GM21367 (cell line): Measurements from ENCODE around the gene PCBP2.

ENCODE experiments used
- ATAC-seq: cut with Tn5 transposase; IDR thresholded peaks from one replicate; pipeline ENCODE4 v1.9.1; 2021; ENCODE audit not compliant: unreplicated experiment

PCBP2 gene

DNA sequence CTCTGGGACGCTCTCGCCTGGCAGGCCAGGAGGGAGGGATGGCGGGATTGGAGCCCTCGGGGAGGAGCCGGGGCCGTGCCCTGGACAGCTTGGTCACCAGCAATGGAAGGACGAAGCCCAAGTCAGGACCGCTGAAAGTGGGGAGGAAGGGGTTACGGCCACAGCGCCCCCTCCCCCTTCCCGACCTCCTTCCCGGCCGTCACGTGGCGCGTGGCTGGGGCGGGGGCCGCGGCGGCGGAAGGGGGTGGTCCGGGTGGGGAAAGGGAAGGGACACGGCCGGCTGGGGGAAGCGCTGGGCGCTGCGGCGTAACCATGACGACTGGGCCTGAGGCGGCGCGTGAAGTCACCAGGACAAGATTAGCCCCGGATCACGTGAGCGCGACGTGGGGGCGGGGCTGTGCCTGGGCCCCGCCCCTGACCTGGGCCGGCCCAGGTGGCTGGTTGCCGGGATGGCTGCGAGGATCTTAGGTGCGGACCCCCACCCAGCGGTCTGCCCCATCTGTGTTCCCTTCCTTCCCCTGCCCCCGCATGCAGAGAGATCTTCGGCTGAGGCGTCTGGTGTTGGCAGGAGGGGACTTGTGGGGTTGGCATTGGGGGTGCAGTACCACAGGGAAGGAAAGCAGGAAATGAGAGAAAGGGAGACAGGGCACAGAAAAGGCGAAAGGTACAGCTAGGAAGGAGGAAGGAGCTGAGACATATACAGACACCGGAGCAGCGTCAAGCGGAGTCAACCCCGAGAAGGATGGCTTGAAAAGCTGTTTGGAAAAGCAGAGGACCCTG is 41.1 kb downstream of the PCBP2 start:
- ATAC-seq = peak; percentile 81

DNA sequence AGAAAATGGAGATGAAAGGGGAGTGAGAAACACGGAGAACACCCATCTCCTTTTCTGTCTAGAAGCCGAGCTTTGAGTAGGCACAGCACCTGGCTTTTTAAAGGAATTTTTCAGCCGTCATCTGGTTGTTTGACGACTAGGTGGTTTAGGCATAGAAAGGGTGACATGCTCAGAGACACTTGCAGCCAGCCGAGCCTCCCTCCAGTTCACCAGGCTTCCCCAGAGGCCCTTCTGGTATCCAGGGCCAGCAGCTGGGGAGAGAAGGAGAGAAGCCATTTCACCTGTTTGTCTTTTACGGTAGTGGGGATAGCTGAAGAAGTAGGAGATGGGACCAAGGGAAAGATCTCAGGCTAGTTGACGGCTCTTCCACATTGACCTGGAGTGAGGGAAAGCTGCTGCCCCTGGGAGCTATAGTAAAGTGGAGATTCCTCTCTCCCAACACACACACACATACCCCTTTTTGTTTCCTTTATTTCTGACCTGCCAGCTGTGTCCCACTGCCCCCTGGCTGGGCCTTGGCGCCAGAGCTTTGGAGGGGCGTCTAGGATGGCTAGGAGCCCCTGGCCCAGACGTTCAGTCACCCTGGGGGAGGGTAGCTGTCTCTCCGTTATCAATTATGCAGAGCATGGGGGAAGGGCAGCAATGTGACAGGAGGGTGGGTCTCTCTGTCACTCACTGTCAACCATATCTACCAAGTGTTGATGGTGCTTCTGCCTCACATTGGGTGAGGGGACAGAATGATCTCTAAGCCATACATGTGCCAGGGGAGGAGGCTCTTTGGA is 41.9 kb downstream of the PCBP2 start:
- no peak for ATAC-seq

DNA sequence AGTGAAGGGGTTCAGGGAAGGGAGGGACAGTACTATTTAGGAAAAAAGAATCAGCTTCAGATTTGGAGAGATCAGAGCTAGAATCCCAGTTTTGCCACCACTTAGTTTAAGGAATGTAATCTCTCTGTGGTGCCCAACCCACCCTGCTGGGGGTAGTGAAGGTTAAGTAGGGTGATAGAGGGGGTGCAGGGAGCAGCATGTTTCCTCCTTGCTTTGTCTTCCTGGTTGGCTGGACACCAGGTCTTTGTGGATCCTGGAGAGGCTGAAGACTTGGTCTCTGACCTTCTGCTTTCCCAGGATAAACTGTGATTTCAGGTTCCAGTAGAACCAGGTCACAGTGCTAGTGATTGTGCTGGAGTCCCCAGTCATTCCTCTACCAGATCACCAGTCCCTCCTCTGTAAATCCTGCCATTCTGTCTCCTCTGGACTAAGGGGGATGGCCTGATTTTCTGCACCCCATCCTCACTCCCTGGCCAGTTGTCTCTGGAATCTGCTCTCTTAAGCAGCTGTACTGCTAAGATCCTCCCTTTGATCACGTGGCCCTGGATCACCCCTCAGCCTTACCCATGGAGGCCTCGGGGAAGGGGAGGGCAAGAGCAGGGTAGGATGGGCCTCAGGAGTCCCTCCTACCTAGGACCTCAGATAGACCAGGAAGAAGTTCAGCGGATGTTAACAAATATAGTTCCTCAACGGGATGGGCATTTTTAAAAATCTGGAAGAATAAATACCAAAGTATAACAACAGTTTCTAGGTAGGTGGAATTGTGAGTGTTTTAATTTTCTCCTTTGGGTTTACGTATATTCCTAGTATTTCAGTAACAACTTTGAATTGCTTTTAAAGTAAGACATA is 44.2 kb downstream of the PCBP2 start:
- no peak for ATAC-seq

- no peak for ATAC-seq
Measured at GRCh38 chr12:53496752-53497032, 44.8 kb downstream of the PCBP2 start.

- ATAC-seq = no peak
Measured at GRCh38 chr12:53497461-53497860, 45.6 kb downstream of the PCBP2 start.

- no peak for ATAC-seq
Measured at GRCh38 chr12:53498235-53498630, 46.3 kb downstream of the PCBP2 start.

GRCh38 chr12:53499266-53500141 is 47.6 kb downstream of the PCBP2 start, which contains the start of gene MAP3K12:
MAP3K12 (minus strand) TSS chr12:53499458; CDS start chr12:53487391, 12,067 bp downstream.
- ATAC-seq = no peak

DNA sequence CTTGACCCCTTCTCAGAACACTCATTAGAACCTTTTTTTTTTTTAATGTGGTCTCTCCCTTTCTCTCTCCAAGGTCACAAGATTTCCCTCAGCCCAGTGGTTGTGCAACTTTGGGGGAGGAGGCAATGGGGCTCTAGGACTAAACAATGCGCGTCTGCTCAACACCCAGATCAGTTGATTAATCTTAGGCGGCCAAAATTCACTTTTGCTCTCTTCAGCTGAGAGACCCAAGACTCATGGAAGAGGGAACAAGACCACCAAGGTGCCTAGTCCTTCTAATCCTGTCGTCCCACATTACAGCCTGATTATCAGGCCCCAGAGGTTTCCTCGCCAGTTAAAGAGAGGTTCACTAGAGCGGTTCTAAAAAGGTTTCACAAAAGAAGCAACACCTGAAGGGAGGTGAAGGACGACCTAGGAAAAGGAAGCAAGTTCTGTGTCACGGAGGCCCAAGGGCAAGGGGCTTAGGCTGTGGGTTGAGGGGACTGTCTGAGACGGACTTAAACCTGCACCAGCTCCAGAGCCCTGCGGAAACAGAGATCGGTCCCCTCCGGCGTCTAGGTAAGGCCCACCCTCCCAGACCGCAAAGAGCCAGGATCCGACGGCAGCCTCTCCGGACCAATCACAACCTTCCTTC is 48.4 kb downstream of the PCBP2 start:
- ATAC-seq = no peak

- peak; percentile 62 for ATAC-seq
Measured at GRCh38 chr12:53500776-53501614, 49.1 kb downstream of the PCBP2 start, which contains the start of gene TARBP2. TARBP2 (plus strand) TSS chr12:53501283; CDS start chr12:53501409, 126 bp downstream.

GRCh38 chr12:53501615-53502181 is 49.8 kb downstream of the PCBP2 start:
- no peak for ATAC-seq

DNA sequence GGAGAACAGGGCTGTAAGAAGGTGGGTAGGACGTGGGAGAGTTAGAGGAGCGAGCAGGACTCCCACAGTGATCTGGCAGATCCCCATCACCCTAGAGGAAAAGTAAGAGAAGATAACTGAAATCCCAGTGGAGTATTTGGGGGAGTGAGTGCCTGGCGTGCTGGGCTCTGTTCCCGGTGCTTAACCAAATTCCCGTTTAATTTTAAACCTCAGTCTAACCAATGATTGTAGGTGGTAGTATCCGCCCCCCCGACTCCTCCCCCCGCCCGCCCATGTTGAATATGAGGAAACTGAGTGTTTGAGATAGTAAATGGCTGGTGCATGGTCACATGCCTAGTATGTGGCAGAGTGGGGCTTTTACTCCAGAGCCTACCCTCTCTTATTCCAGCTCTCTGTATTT is 50.4 kb downstream of the PCBP2 start:
- ATAC-seq = no peak

- no peak for ATAC-seq
Measured at GRCh38 chr12:53502983-53503728, 51.3 kb downstream of the PCBP2 start.

DNA sequence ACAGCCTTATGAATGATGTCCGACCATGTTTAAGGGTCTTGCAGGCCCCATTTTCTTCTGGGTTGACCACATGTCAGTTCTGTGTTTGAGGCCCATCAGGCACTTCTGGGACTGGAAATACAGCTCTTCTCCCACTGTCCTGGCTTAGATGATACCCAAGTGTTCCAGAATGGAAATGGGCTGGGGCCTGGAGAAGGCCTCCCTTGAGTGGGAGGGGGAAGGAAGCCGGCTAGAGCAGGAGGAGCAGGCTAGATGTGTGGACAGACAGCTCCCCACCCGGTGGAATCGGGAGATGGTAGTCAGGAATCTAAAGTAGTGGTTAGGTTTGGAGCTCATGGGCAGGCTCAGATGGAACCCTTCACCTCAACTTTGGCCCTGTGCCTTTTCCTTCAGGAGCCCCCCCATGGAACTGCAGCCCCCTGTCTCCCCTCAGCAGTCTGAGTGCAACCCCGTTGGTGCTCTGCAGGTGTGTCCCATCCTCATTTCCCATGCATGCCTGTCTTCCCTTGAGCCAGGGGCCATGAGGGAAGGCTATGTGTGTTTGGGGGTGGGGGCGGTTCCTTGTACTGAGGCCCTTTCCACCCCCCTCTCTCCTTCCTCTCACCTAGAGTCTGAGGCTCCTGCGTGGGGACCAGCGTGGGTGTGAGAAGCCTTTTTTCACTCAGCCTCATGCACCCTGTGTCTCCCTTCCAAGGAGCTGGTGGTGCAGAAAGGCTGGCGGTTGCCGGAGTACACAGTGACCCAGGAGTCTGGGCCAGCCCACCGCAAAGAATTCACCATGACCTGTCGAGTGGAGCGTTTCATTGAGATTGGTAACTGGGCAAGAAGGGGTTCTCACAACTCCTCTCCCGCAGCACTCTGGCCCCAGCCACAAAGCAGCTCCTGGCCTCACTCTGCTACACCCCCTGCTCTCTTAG is 52.4 kb downstream of the PCBP2 start:
- ATAC-seq = no peak

DNA sequence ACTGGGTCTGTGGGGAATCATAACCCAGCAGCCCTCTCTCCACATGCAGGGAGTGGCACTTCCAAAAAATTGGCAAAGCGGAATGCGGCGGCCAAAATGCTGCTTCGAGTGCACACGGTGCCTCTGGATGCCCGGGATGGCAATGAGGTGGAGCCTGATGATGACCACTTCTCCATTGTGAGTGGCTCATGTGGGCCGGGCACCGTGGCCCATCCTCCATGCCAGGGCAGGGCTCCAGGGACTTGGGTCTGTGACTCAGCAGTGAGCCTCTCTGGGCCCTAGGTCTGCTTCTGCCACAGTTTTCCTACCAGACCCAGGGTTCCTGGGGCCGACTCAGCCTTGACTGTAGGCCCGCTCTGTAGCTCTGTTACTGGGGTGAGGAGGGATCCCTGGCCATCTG is 53.2 kb downstream of the PCBP2 start:
- no peak for ATAC-seq

DNA sequence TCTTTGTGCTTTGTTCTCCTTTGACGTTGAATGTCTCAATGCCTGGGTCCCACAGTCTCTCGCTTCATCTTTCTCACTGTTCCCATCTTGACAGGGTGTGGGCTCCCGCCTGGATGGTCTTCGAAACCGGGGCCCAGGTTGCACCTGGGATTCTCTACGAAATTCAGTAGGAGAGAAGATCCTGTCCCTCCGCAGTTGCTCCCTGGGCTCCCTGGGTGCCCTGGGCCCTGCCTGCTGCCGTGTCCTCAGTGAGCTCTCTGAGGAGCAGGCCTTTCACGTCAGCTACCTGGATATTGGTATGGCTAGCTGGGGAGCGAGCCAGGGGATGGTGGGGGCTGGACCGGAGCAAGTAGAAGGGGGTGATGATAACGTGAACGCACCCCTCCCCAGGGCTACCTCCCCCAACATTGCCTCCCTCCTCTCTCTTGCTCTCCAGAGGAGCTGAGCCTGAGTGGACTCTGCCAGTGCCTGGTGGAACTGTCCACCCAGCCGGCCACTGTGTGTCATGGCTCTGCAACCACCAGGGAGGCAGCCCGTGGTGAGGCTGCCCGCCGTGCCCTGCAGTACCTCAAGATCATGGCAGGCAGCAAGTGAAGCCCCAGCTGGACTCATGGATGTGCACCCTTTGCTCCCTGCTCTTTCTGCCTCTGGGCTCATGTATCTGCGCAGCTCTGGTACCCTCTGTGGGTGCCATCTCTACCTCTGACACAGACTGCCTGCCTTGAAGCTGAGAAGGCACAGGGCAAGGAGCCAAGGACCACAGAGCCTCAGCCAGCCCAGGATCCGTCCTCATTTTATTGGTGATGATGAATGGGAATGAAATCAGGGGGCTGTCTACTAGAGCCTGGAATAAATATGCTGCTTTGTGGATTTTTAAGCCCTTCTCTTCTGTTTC is 53.9 kb downstream of the PCBP2 start:
- no peak for ATAC-seq

DNA sequence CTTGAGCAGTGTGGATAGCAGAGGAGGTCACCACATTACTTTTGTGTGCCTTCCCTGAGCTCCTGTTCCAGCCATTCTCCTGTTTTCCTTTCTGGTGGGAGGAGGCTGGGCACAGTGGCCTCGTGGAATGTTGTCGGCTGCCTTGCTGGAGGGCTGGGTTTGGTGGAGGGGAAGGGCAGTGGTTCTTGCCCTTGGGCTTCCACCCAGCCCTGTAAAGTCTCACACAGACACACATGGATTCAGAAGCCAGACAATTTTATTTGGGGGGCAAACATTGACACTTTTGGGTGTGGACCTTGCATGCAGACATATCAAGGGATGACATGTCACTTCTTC is 54.5 kb downstream of the PCBP2 start:
- no peak for ATAC-seq
